Body of pancreas (tissue), 4 donors: ENCODE data around the gene TMOD2.

ENCODE experiments used
- POLR2A ChIP-seq, 3 donors: fragments of 450-650 bp; IDR thresholded peaks; one replicate each; pipeline ENCODE4 v1.6.1; 2016; ENCODE audit warnings: antibody characterized with exemption in 3 of 3, mild to moderate bottlenecking in 2 of 3
- TF ChIP-seq, protein P1 (sequence below), 7 experiments: fragments of 450-650 bp in 4 of 7; fragments of 200-600 bp in 3 of 7; sonication (generic) in 3 of 7; IDR thresholded peaks; one replicate each; pipeline ENCODE4 v1.5.1; 2016 to 2019; ENCODE audit warnings: antibody characterized with exemption in 7 of 7

GRCh38 chr15:51736751-51737521 is 14.5 kb upstream of the TMOD2 start:
- TF ChIP-seq, protein P1, sequence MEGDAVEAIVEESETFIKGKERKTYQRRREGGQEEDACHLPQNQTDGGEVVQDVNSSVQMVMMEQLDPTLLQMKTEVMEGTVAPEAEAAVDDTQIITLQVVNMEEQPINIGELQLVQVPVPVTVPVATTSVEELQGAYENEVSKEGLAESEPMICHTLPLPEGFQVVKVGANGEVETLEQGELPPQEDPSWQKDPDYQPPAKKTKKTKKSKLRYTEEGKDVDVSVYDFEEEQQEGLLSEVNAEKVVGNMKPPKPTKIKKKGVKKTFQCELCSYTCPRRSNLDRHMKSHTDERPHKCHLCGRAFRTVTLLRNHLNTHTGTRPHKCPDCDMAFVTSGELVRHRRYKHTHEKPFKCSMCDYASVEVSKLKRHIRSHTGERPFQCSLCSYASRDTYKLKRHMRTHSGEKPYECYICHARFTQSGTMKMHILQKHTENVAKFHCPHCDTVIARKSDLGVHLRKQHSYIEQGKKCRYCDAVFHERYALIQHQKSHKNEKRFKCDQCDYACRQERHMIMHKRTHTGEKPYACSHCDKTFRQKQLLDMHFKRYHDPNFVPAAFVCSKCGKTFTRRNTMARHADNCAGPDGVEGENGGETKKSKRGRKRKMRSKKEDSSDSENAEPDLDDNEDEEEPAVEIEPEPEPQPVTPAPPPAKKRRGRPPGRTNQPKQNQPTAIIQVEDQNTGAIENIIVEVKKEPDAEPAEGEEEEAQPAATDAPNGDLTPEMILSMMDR (IDR thresholded peaks at IDR 0.05): peak in 1 of 7 experiments; percentile 5
- TF ChIP-seq POLR2A (IDR thresholded peaks at IDR 0.05): peak in 1 of 3 donors; percentile 6
